ENCODE measurements around the gene BSX.

BSX gene

GRCh38 chr11:122981388-122982264, at the start of gene BSX:
Gene BSX, minus strand, starts transcription at chr11:122981834. Its CDS starts 163 bp downstream, at chr11:122981671.
- peak; percentile 57 for DNase-seq (ENCODE audit: low spot score)

GRCh38 chr11:123030517-123030916, 48.9 kb upstream of the BSX start:
- DNase-seq (ENCODE audit: low spot score): no peak

GRCh38 chr11:123020968-123021367, 39.3 kb upstream of the BSX start:
- peak; percentile 64 for DNase-seq (ENCODE audit: low spot score)

- DNase-seq (ENCODE audit: low spot score): no peak
Observed at GRCh38 chr11:123018702-123019101, 37.1 kb upstream of the BSX start.

- DNase-seq (ENCODE audit: low spot score): no peak
Observed at GRCh38 chr11:123011510-123011909, 29.9 kb upstream of the BSX start.

GRCh38 chr11:123006860-123007542, 25.4 kb upstream of the BSX start:
- no peak for DNase-seq (ENCODE audit: low spot score)

- DNase-seq (ENCODE audit: low spot score): no peak
Observed at GRCh38 chr11:123000721-123001120, 19.1 kb upstream of the BSX start.

- no peak for DNase-seq (ENCODE audit: low spot score)
Observed at GRCh38 chr11:122998727-122999366, 17.2 kb upstream of the BSX start.

- DNase-seq (ENCODE audit: low spot score): no peak
Observed at GRCh38 chr11:122995526-122995925, 13.9 kb upstream of the BSX start.

GRCh38 chr11:122984186-122985011, 2.8 kb upstream of the BSX start:
- no peak for DNase-seq (ENCODE audit: low spot score)

- DNase-seq (ENCODE audit: low spot score): no peak
Observed at GRCh38 chr11:122983438-122984185, 2.0 kb upstream of the BSX start.

- no peak for DNase-seq (ENCODE audit: low spot score)
Observed at GRCh38 chr11:122979815-122980595, 1.6 kb downstream of the BSX start.

- DNase-seq (ENCODE audit: low spot score): no peak
Observed at GRCh38 chr11:122979103-122979814, 2.4 kb downstream of the BSX start.

GRCh38 chr11:122978299-122978620, 3.4 kb downstream of the BSX start:
- no peak for DNase-seq (ENCODE audit: low spot score)

GRCh38 chr11:122977470-122978298, 4.0 kb downstream of the BSX start:
- no peak for DNase-seq (ENCODE audit: low spot score)

- no peak for DNase-seq (ENCODE audit: low spot score)
Observed at GRCh38 chr11:122976734-122977469, 4.7 kb downstream of the BSX start.

GRCh38 chr11:122976061-122976733, 5.4 kb downstream of the BSX start:
- DNase-seq (ENCODE audit: low spot score): no peak

- no peak for DNase-seq (ENCODE audit: low spot score)
Observed at GRCh38 chr11:122963961-122964360, 17.7 kb downstream of the BSX start.
